Stimulated activated CD4-positive, alpha-beta T cell treated with anti-CD3 and anti-CD28 coated beads, TNF-alpha, amount 100 ng/mL, for 4 hours (primary cell): ENCODE data around the gene PHIP.
"Not testable (repeated sequence)": the region's sequence is repeated elsewhere in the genome, so short reads cannot be mapped to it uniquely, and the experiment has no call there.

Experiments used
- DNase-seq, 3 experiments: peaks; one replicate each; pipeline ENCODE4 v3.0.0-alpha.2; 2020; ENCODE audit warnings: low read depth in 3 of 3

The PHIP gene

GRCh38 chr6:78925317-78925716 is 152.7 kb downstream of the PHIP start:
- no peak for DNase-seq

- not testable (repeated sequence) for DNase-seq
These were observed 156.9 kb downstream of the PHIP start for GRCh38 chr6:78921168-78921567.

- no peak for DNase-seq
These were observed 160.3 kb downstream of the PHIP start for GRCh38 chr6:78917788-78918187.

GRCh38 chr6:78916411-78916810 is 161.6 kb downstream of the PHIP start:
- no peak for DNase-seq

GRCh38 chr6:78911218-78911940 is 166.7 kb downstream of the PHIP start:
- no peak for DNase-seq

GRCh38 chr6:78910591-78911171 is 167.4 kb downstream of the PHIP start:
- no peak for DNase-seq

- no peak for DNase-seq
These were observed 168.0 kb downstream of the PHIP start for GRCh38 chr6:78910010-78910409.

- DNase-seq: no peak
These were observed 168.7 kb downstream of the PHIP start for GRCh38 chr6:78909391-78909790.

- no peak for DNase-seq
These were observed 169.4 kb downstream of the PHIP start for GRCh38 chr6:78908621-78909020.

GRCh38 chr6:78896227-78896626 is 181.8 kb downstream of the PHIP start:
- DNase-seq: no peak

GRCh38 chr6:78889901-78890300 is 188.2 kb downstream of the PHIP start:
- not testable (repeated sequence) for DNase-seq
